SK-N-SH (cell line): ENCODE results near the gene KCTD5.
"Not testable (repeated sequence)": the region's sequence is repeated elsewhere in the genome, so short reads cannot be mapped to it uniquely, and the experiment has no call there.

ENCODE experiments used
- CTCF ChIP-seq: fragments of 200-600 bp; sonication (generic); IDR thresholded peaks from 2 replicates; pipeline ENCODE4 v1.6.1; 2017; ENCODE audit warnings: antibody characterized with exemption, mild to moderate bottlenecking, moderate library complexity
- EP300 ChIP-seq, 2 experiments: IDR thresholded peaks; 2 replicates each; pipeline versions ENCODE4 v1.4.0 to v1.6.1; 2012; ENCODE audit warnings: borderline replicate concordance in 1 of 2, low read depth in 1 of 2, low read length in 1 of 2
- POLR2AphosphoS5 ChIP-seq: IDR thresholded peaks from 2 replicates; pipeline ENCODE4 v1.6.1; 2012; ENCODE audit warnings: low read depth, low read length
- TAF1 ChIP-seq: IDR thresholded peaks from 2 replicates; pipeline ENCODE4 v1.6.1; 2012; ENCODE audit warnings: low read depth, mild to moderate bottlenecking, low read length, moderate library complexity, borderline replicate concordance
- USF2 ChIP-seq: fragments of 150-350 bp; IDR thresholded peaks from 2 replicates; pipeline ENCODE4 v1.6.1; 2017; ENCODE audit warnings: antibody characterized with exemption, low read length, low read depth, borderline replicate concordance

- TF ChIP-seq TAF1; USF2; CTCF; POLR2AphosphoS5; EP300 (IDR thresholded peaks at IDR 0.05; ENCODE audit: borderline replicate concordance in 1 of 2, low read depth in 1 of 2, low read length in 1 of 2): not testable (repeated sequence)
These were observed 27.4 kb upstream of the KCTD5 start for GRCh38 chr16:2654949-2655348.
